OCI-LY1 (cell line): ENCODE results near the gene NR4A1.

ENCODE experiments used
- CTCF ChIP-seq: fragments of 200-600 bp; sonication (generic), shearing (Covaris generic); IDR thresholded peaks from 2 replicates; pipeline ENCODE4 v1.5.1; 2017; ENCODE audit warnings: mild to moderate bottlenecking, antibody characterized with exemption, low read length, moderate library complexity, mixed read lengths
- EZH2 ChIP-seq: fragments of 200-600 bp; sonication (generic), shearing (Covaris generic); IDR thresholded peaks from 2 replicates; pipeline ENCODE4 v1.8.0; 2017; ENCODE audit warnings: borderline replicate concordance, mixed run types, mild to moderate bottlenecking, antibody characterized with exemption, low read length, moderate library complexity, mixed read lengths

GRCh38 chr12:52066346-52067080 is 15.3 kb downstream of the NR4A1 start:
- TF ChIP-seq EZH2 (no peak), CTCF (no peak)
